SK-N-SH treated with all-trans-retinoic acid at 6 μM for 48 hours (cell line): ENCODE measurements around the gene NID1.

ENCODE experiments used
- GLIS3 ChIP-seq: fragments of 250-450 bp; sonication (Bioruptor Pico); IDR thresholded peaks from 2 replicates; pipeline ENCODE4 v1.5.0; 2020; ENCODE audit warnings: mild to moderate bottlenecking, moderate library complexity
- RARB ChIP-seq: fragments of 250-450 bp; sonication (Bioruptor Pico); IDR thresholded peaks from 2 replicates; pipeline ENCODE4 v1.8.0; 2021; ENCODE audit warnings: mild to moderate bottlenecking, moderate library complexity
- ZNF565 ChIP-seq: fragments of 450-650 bp; formaldehyde crosslinking; conservative IDR thresholded peaks from 2 replicates; pipeline ENCODE4 v1.5.0; 2020; ENCODE audit warnings: low read depth, mild to moderate bottlenecking, moderate library complexity
- TF ChIP-seq, protein P1 (sequence below): fragments of 250-450 bp; sonication (Bioruptor Pico); IDR thresholded peaks from 2 replicates; pipeline ENCODE4 v1.8.0; 2020; ENCODE audit warnings: mild to moderate bottlenecking, moderate library complexity, borderline replicate concordance

GRCh38 chr1:235932090-235932510 lies 132.8 kb downstream of the NID1 start:
- TF ChIP-seq, protein P1, sequence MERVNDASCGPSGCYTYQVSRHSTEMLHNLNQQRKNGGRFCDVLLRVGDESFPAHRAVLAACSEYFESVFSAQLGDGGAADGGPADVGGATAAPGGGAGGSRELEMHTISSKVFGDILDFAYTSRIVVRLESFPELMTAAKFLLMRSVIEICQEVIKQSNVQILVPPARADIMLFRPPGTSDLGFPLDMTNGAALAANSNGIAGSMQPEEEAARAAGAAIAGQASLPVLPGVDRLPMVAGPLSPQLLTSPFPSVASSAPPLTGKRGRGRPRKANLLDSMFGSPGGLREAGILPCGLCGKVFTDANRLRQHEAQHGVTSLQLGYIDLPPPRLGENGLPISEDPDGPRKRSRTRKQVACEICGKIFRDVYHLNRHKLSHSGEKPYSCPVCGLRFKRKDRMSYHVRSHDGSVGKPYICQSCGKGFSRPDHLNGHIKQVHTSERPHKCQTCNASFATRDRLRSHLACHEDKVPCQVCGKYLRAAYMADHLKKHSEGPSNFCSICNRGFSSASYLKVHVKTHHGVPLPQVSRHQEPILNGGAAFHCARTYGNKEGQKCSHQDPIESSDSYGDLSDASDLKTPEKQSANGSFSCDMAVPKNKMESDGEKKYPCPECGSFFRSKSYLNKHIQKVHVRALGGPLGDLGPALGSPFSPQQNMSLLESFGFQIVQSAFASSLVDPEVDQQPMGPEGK (CRISPR knock-in tag) = no peak
- TF ChIP-seq ZNF565 (CRISPR knock-in tag) (no peak), GLIS3 (no peak), RARB (no peak)
